ENCODE data around the gene AGAP1.

- no peak for TF ChIP-seq CTCF (IDR thresholded peaks at IDR 0.05)
- TF ChIP-seq POLR2A (IDR thresholded peaks at IDR 0.05), result no peak
Observed at GRCh38 chr2:235651643-235652042, 157.8 kb downstream of the AGAP1 start.

Data from heart left ventricle (tissue), 13 donors.